Liver (tissue), 9 donors: Measurements from ENCODE around the gene HTR6. TPM values are rescaled to one million over a fixed set of nuclear protein-coding genes. Genes with fewer than 3 reads are reported as not detected.

Experiments used
- DNase-seq: peaks from one replicate; pipeline ENCODE4 v3.0.0-alpha.2; 2017; ENCODE audit warnings: low spot score
- H3K27ac ChIP-seq, 2 donors: one replicate each; pipeline ENCODE4 v1.7.0; 2013; ENCODE audit warnings: inconsistent platforms in 2 of 2, low read length in 2 of 2, control low read depth in 1 of 2, low read depth in 1 of 2, mild to moderate bottlenecking in 1 of 2
- H3K27me3 ChIP-seq, 4 donors: one replicate each; pipeline versions ENCODE4 v1.6.1 to v1.7.0; 2013; ENCODE audit warnings: low read length in 3 of 4, inconsistent platforms in 1 of 4, mild to moderate bottlenecking in 1 of 4, moderate library complexity in 1 of 4; ENCODE audit not compliant: control insufficient read depth in 4 of 4, insufficient read depth in 4 of 4
- H3K36me3 ChIP-seq, 4 donors: one replicate each; pipeline versions ENCODE4 v1.6.1 to v1.7.0; 2013; ENCODE audit warnings: low read length in 3 of 4, mild to moderate bottlenecking in 3 of 4, low read depth in 1 of 4, moderate library complexity in 1 of 4; ENCODE audit not compliant: control insufficient read depth in 4 of 4, insufficient read depth in 3 of 4
- H3K4me1 ChIP-seq, 4 donors: one replicate each; pipeline versions ENCODE4 v1.6.1 to v1.7.0; 2013; ENCODE audit warnings: low read length in 3 of 4, mild to moderate bottlenecking in 3 of 4, moderate library complexity in 1 of 4; ENCODE audit not compliant: control insufficient read depth in 4 of 4, insufficient read depth in 4 of 4
- H3K4me3 ChIP-seq, 3 donors: one replicate each; pipeline versions ENCODE4 v1.6.1 to v1.7.0; 2013; ENCODE audit warnings: low read length in 3 of 3, control low read depth in 1 of 3, low read depth in 1 of 3, mild to moderate bottlenecking in 1 of 3
- H3K9ac ChIP-seq, 2 donors: one replicate each; pipeline ENCODE4 v1.7.0; 2013; ENCODE audit warnings: low read length in 2 of 2, mild to moderate bottlenecking in 2 of 2, moderate library complexity in 2 of 2, control low read depth in 1 of 2, low read depth in 1 of 2
- H3K9me3 ChIP-seq, 4 donors: one replicate each; pipeline versions ENCODE4 v1.6.1 to v1.7.0; 2013; ENCODE audit warnings: low read length in 3 of 4; ENCODE audit not compliant: control insufficient read depth in 4 of 4
- EGR1 ChIP-seq, 2 donors: IDR thresholded peaks; 2 replicates each; pipeline ENCODE4 v1.6.1; 2016 to 2018; ENCODE audit warnings: antibody characterized with exemption in 2 of 2, low read depth in 2 of 2
- FOXA2 ChIP-seq: IDR thresholded peaks from 2 replicates; pipeline ENCODE4 v1.6.1; 2016; ENCODE audit warnings: antibody characterized with exemption
- GABPA ChIP-seq, 2 donors: IDR thresholded peaks in 1 of 2; conservative IDR thresholded peaks in 1 of 2; 2 replicates each; pipeline ENCODE4 v1.6.1; 2016; ENCODE audit warnings: antibody characterized with exemption in 2 of 2, mild to moderate bottlenecking in 1 of 2, moderate library complexity in 1 of 2
- HNF4G ChIP-seq: IDR thresholded peaks from 2 replicates; pipeline ENCODE4 v1.6.1; 2016; ENCODE audit warnings: antibody characterized with exemption
- JUND ChIP-seq, 2 donors: IDR thresholded peaks; 2 replicates each; pipeline ENCODE4 v1.6.1; 2016; ENCODE audit warnings: antibody characterized with exemption in 2 of 2
- NR2F2 ChIP-seq: IDR thresholded peaks from 2 replicates; pipeline ENCODE4 v1.6.1; 2016; ENCODE audit warnings: antibody characterized with exemption
- RAD21 ChIP-seq, 2 donors: IDR thresholded peaks; 2 replicates each; pipeline ENCODE4 v1.6.1; 2016; ENCODE audit warnings: antibody characterized with exemption in 2 of 2, mild to moderate bottlenecking in 2 of 2
- RXRA ChIP-seq, 2 donors: IDR thresholded peaks; 2 replicates each; pipeline ENCODE4 v1.6.1; 2017 to 2018; ENCODE audit warnings: antibody characterized with exemption in 2 of 2, mild to moderate bottlenecking in 1 of 2
- SP1 ChIP-seq: IDR thresholded peaks from 2 replicates; pipeline ENCODE4 v1.6.1; 2018; ENCODE audit warnings: antibody characterized with exemption, mild to moderate bottlenecking
- YY1 ChIP-seq: IDR thresholded peaks from 2 replicates; pipeline ENCODE4 v1.6.1; 2016; ENCODE audit warnings: antibody characterized with exemption, mild to moderate bottlenecking
- WGBS: extraction: QIAGEN DNeasy Blood & Tissue Kit; methylation state at CpG from one replicate; pipeline ENCODE4 v1.1.7; 2013; 5-methylcytosine and 5-hydroxymethylcytosine counted together
- polyA plus RNA-seq, 2 donors: library from polyadenylated mRNA; stranded (reverse) in 1 of 2; unstranded in 1 of 2; fragments of 200-250 nt in 1 of 2; fragments of >200 nt in 1 of 2; fragmentation: Nextera tagmentation in 1 of 2; extraction: Ambion mirVana in 1 of 2; gene quantifications; one replicate each; pipeline versions ENCODE4 v1.2.1 to v1.2.3, GENCODE V29; 2013 to 2015
- total RNA-seq, 2 donors: library from RNA; depleted of rRNA; stranded (reverse); fragments of >200 nt; gene quantifications; one replicate each; pipeline ENCODE4 v1.2.3, GENCODE V29; 2014
- TF ChIP-seq, protein P1 (sequence below): fragments of 150-350 bp; IDR thresholded peaks from 2 replicates; pipeline ENCODE4 v1.5.1; 2017; ENCODE audit warnings: improper control_type of control experiment, low read depth, low read length; ENCODE audit not compliant: missing input control
- TF ChIP-seq, protein P2 (sequence below): IDR thresholded peaks from 2 replicates; pipeline ENCODE4 v1.6.1; 2016; ENCODE audit warnings: antibody characterized with exemption
- TF ChIP-seq, protein P3 (sequence below): IDR thresholded peaks from 2 replicates; pipeline ENCODE4 v1.6.1; 2016; ENCODE audit warnings: antibody characterized with exemption
- TF ChIP-seq, protein P4 (sequence below): IDR thresholded peaks from 2 replicates; pipeline ENCODE4 v1.6.1; 2016; ENCODE audit warnings: antibody characterized with exemption, mild to moderate bottlenecking
- TF ChIP-seq, protein P5 (sequence below): IDR thresholded peaks from 2 replicates; pipeline ENCODE4 v1.6.1; 2016; ENCODE audit warnings: antibody characterized with exemption
- donor health status: healthy.
- donor health status: healthy.
- donor health status: healthy.
- donor health status: healthy.
- donor health status: healthy.

The HTR6 gene
- total and polyA plus RNA-seq, 4 donors, result not detected

DNA sequence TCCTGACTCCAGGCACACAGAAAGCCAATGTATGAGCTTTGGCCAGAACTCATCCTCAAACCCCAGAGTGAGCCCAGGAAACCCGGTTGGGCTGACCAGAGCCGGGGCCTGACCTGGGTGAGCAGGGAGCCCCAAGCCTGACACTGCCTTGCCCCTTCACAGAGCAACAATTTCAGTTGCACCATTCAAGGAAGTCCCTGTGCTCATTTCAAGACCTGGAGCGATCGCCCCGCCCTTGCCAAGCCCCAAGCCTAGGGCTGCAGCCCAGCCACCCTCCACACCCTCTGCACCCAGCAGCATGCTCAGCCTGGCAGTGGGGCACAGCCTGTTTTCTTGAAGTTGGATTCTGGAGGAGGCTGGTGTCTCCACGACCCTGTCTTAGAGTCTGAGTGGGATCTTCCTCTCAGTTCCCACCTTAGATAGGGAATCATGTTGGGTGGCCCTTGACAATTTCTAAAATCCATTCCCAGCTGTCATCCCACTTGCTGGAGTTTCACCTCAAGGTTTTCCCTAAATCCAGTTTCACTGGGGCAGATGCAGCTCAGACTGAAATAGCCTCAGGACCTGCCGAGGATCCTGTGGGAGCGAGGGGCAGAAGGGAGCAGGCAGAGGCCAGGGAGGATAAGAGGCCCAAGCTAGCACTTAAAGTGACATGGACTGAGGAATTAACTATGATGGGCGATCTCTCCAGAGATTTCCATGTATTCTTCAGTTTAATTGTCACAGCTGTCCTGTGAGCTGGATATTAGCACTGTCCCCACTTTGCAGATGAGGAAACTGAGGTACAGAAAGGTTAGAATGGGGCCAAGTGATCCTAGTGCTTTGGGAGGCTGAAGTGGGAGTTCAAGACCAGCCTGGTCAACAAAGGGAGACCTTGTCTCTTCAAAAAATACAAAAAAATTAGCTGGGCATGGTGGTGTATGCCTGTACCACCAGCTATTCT, 18.0 kb upstream of the HTR6 start:
- peaks cover 3 to 17% (median 11%) of the 10 kb centered on the region in 4 donors for H3K4me1 ChIP-seq

More for the DNA sequence above, 18.0 kb upstream of the HTR6 start:
- Histone ChIP-seq H3K36me3 (no peaks in the 10 kb centered on the region), H3K4me3 (no peak overlapping the region), H3K9me3 (no peaks in the 10 kb centered on the region), H3K9ac (no peak overlapping the region), H3K27ac (no peak overlapping the region), H3K27me3 (peaks cover 0 to 5% (median 0%) of the 10 kb centered on the region in 4 donors)
- WGBS, result 84% methylated on average over 9 of the region's 9 CpGs
- no peak for DNase-seq
- TF ChIP-seq RXRA (IDR thresholded peaks at IDR 0.05) (no peak), HNF4G (no peak), EGR1 (IDR thresholded peaks at IDR 0.05; ENCODE audit: low read depth in 2 of 2) (no peak), SP1 (no peak), YY1 (no peak), RAD21 (IDR thresholded peaks at IDR 0.05) (no peak), GABPA (IDR thresholded peaks at IDR 0.05 in 1 of 2, conservative IDR thresholded peaks at IDR 0.05 in 1 of 2) (no peak), NR2F2 (no peak), FOXA2 (no peak), JUND (IDR thresholded peaks at IDR 0.05) (no peak)
- TF ChIP-seq, protein P1, sequence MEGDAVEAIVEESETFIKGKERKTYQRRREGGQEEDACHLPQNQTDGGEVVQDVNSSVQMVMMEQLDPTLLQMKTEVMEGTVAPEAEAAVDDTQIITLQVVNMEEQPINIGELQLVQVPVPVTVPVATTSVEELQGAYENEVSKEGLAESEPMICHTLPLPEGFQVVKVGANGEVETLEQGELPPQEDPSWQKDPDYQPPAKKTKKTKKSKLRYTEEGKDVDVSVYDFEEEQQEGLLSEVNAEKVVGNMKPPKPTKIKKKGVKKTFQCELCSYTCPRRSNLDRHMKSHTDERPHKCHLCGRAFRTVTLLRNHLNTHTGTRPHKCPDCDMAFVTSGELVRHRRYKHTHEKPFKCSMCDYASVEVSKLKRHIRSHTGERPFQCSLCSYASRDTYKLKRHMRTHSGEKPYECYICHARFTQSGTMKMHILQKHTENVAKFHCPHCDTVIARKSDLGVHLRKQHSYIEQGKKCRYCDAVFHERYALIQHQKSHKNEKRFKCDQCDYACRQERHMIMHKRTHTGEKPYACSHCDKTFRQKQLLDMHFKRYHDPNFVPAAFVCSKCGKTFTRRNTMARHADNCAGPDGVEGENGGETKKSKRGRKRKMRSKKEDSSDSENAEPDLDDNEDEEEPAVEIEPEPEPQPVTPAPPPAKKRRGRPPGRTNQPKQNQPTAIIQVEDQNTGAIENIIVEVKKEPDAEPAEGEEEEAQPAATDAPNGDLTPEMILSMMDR, result no peak
- TF ChIP-seq, protein P2, sequence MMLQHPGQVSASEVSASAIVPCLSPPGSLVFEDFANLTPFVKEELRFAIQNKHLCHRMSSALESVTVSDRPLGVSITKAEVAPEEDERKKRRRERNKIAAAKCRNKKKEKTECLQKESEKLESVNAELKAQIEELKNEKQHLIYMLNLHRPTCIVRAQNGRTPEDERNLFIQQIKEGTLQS, result no peak
- TF ChIP-seq, protein P3, sequence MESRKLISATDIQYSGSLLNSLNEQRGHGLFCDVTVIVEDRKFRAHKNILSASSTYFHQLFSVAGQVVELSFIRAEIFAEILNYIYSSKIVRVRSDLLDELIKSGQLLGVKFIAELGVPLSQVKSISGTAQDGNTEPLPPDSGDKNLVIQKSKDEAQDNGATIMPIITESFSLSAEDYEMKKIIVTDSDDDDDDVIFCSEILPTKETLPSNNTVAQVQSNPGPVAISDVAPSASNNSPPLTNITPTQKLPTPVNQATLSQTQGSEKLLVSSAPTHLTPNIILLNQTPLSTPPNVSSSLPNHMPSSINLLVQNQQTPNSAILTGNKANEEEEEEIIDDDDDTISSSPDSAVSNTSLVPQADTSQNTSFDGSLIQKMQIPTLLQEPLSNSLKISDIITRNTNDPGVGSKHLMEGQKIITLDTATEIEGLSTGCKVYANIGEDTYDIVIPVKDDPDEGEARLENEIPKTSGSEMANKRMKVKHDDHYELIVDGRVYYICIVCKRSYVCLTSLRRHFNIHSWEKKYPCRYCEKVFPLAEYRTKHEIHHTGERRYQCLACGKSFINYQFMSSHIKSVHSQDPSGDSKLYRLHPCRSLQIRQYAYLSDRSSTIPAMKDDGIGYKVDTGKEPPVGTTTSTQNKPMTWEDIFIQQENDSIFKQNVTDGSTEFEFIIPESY, result no peak
- TF ChIP-seq, protein P4, sequence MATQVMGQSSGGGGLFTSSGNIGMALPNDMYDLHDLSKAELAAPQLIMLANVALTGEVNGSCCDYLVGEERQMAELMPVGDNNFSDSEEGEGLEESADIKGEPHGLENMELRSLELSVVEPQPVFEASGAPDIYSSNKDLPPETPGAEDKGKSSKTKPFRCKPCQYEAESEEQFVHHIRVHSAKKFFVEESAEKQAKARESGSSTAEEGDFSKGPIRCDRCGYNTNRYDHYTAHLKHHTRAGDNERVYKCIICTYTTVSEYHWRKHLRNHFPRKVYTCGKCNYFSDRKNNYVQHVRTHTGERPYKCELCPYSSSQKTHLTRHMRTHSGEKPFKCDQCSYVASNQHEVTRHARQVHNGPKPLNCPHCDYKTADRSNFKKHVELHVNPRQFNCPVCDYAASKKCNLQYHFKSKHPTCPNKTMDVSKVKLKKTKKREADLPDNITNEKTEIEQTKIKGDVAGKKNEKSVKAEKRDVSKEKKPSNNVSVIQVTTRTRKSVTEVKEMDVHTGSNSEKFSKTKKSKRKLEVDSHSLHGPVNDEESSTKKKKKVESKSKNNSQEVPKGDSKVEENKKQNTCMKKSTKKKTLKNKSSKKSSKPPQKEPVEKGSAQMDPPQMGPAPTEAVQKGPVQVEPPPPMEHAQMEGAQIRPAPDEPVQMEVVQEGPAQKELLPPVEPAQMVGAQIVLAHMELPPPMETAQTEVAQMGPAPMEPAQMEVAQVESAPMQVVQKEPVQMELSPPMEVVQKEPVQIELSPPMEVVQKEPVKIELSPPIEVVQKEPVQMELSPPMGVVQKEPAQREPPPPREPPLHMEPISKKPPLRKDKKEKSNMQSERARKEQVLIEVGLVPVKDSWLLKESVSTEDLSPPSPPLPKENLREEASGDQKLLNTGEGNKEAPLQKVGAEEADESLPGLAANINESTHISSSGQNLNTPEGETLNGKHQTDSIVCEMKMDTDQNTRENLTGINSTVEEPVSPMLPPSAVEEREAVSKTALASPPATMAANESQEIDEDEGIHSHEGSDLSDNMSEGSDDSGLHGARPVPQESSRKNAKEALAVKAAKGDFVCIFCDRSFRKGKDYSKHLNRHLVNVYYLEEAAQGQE, result no peak
- TF ChIP-seq, protein P5, sequence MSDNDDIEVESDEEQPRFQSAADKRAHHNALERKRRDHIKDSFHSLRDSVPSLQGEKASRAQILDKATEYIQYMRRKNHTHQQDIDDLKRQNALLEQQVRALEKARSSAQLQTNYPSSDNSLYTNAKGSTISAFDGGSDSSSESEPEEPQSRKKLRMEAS, result no peak
